ENCODE results near the gene NBL1.

DNA sequence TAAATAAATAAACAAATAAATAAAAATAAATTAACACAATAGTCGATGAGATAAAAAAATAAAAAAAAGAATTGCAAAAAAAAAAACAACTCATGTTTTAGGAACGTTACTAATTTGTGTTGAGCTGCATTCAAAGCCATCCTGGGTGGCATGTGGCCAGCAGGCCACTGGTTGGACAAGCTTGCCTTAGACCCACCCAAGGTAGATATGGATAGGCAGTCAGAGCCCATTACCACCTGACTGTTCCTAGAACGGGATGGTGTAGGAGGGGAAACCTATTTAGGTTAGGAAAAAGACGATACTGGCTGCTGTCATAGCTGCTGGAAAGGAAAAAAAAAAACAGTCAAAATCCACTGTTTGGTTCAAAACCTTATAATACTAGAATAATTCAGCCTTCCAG lies 61.4 kb downstream of the NBL1 start:
- TF ChIP-seq ZFP3 (CRISPR knock-in tag; IDR thresholded peaks at IDR 0.05) (no peak), ZC3H10 (CRISPR knock-in tag; IDR thresholded peaks at IDR 0.05) (no peak), TSHZ2 (CRISPR knock-in tag; IDR thresholded peaks at IDR 0.05) (no peak), ESRRG (CRISPR knock-in tag; IDR thresholded peaks at IDR 0.05) (no peak), SNAI2 (CRISPR knock-in tag; IDR thresholded peaks at IDR 0.05) (no peak), CSDC2 (CRISPR knock-in tag; IDR thresholded peaks at IDR 0.05) (no peak), TOX (CRISPR knock-in tag; IDR thresholded peaks at IDR 0.05; ENCODE audit: borderline replicate concordance) (no peak)
- TF ChIP-seq, protein P1, sequence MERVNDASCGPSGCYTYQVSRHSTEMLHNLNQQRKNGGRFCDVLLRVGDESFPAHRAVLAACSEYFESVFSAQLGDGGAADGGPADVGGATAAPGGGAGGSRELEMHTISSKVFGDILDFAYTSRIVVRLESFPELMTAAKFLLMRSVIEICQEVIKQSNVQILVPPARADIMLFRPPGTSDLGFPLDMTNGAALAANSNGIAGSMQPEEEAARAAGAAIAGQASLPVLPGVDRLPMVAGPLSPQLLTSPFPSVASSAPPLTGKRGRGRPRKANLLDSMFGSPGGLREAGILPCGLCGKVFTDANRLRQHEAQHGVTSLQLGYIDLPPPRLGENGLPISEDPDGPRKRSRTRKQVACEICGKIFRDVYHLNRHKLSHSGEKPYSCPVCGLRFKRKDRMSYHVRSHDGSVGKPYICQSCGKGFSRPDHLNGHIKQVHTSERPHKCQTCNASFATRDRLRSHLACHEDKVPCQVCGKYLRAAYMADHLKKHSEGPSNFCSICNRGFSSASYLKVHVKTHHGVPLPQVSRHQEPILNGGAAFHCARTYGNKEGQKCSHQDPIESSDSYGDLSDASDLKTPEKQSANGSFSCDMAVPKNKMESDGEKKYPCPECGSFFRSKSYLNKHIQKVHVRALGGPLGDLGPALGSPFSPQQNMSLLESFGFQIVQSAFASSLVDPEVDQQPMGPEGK (CRISPR knock-in tag; IDR thresholded peaks at IDR 0.05; ENCODE audit: borderline replicate concordance) = no peak

Measured in SK-N-SH treated with all-trans-retinoic acid at 6 μM for 48 hours (cell line).